Neural progenitor cell (in vitro differentiated cells): ENCODE results near the gene SUGCT.

Source experiments
- EZH2 ChIP-seq: fragments of 200-600 bp; sonication (generic); IDR thresholded peaks from 2 replicates; pipeline ENCODE4 v1.6.1; 2017; ENCODE audit warnings: antibody characterized with exemption, mild to moderate bottlenecking, moderate library complexity
- EZH2phosphoT487 ChIP-seq: fragments of 200-600 bp; sonication (generic); IDR thresholded peaks from 2 replicates; pipeline ENCODE4 v1.6.1; 2017; ENCODE audit warnings: antibody characterized with exemption
- TF ChIP-seq, protein P1 (sequence below): fragments of 200-600 bp; sonication (generic); IDR thresholded peaks from 2 replicates; pipeline ENCODE4 v1.5.1; 2017; ENCODE audit warnings: antibody characterized with exemption, mild to moderate bottlenecking

DNA sequence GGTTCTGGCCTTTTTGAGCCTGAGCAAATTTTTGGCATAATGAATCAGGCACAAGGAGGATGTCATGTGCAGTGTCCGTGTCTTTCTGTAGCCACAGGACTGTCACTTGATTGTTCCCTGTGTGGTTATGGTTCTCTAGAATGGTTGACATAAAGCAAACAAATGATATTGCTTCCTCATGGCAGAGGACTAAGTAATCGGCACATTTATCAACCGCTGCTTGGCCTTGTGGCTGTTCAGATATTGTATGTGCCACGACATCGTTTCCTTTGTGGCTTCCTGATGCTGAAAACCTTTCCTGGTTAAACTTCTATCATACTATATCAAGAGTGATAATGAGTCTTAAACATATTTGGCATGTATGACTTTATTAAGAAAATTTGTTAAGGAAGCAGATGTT, 598.8 kb downstream of the SUGCT start:
- TF ChIP-seq, protein P1, sequence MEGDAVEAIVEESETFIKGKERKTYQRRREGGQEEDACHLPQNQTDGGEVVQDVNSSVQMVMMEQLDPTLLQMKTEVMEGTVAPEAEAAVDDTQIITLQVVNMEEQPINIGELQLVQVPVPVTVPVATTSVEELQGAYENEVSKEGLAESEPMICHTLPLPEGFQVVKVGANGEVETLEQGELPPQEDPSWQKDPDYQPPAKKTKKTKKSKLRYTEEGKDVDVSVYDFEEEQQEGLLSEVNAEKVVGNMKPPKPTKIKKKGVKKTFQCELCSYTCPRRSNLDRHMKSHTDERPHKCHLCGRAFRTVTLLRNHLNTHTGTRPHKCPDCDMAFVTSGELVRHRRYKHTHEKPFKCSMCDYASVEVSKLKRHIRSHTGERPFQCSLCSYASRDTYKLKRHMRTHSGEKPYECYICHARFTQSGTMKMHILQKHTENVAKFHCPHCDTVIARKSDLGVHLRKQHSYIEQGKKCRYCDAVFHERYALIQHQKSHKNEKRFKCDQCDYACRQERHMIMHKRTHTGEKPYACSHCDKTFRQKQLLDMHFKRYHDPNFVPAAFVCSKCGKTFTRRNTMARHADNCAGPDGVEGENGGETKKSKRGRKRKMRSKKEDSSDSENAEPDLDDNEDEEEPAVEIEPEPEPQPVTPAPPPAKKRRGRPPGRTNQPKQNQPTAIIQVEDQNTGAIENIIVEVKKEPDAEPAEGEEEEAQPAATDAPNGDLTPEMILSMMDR, result no peak
- no peak for TF ChIP-seq EZH2phosphoT487
- TF ChIP-seq EZH2, result no peak
